Nasal cavity respiratory epithelium epithelial cell of viscerocranial mucosa (primary cell): Measurements from ENCODE around the gene NME7. TPM values are rescaled to one million over a fixed set of nuclear protein-coding genes. Genes with fewer than 3 reads are reported as not detected.

Source experiments
- total RNA-seq: library from RNA; depleted of rRNA; stranded (reverse); fragments of >200 nt; gene quantifications from 2 replicates; pipeline ENCODE4 v1.2.3, GENCODE V29; 2014

Gene NME7
- 8.9 and 26.3 TPM in 2 replicates for total RNA-seq

GRCh38 chr1:169367686-169368405 lies at the start of gene NME7, which contains the start of gene BLZF1:
TSS of gene NME7 (minus strand) at chr1:169367797. CDS start at chr1:169367710, 87 bp downstream.
TSS of gene BLZF1 (plus strand) at chr1:169368195. CDS start at chr1:169369523, 1,328 bp downstream.

GRCh38 chr1:169106095-169106920 lies 261.3 kb downstream of the NME7 start, which contains the start of gene ATP1B1:
TSS of gene ATP1B1 (plus strand) at chr1:169106690. CDS start at chr1:169106830, 140 bp downstream.

Other genes with a start within 250 kb of the NME7 start
- 33.2 and 43.1 TPM in 2 replicates for gene BLZF1, start 398 bp upstream of the NME7 start, total RNA-seq
- gene CCDC181, start 59.7 kb upstream of the NME7 start, total RNA-seq, result under 0.01 and 0.14 TPM in 2 replicates
- 23.2 and 24.3 TPM in 2 replicates for gene SLC19A2, start 118.1 kb upstream of the NME7 start, total RNA-seq
- gene F5, start 218.7 kb upstream of the NME7 start, total RNA-seq, result 0.28 TPM in 1 of 2 replicates, not detected in the other